Stimulated activated effector memory CD8-positive, alpha-beta T cell treated with anti-CD3 and anti-CD28 coated beads, Interleukin-12 subunit alpha, Interleukin-12 subunit beta, amount 100 ng/mL, for 72 hours (primary cell): ENCODE measurements around the gene NSD2.
"Not testable (repeated sequence)": the region's sequence is repeated elsewhere in the genome, so short reads cannot be mapped to it uniquely, and the experiment has no call there.

Experiments
- ATAC-seq: fragments of 150-1000 bp; cut with Tn5 transposase; 2 replicates; pipeline ENCODE4 v1.10.0; 2021
- DNase-seq, 2 donors: peaks; one replicate each; pipeline ENCODE4 v3.0.0; 2021 to 2022; ENCODE audit warnings: low spot score in 2 of 2
- H3K27ac Mint-ChIP-seq: one replicate; pipeline ENCODE4 v1.8.0; 2022; ENCODE audit warnings: mild to moderate bottlenecking, mixed read lengths
- H3K36me3 Mint-ChIP-seq: one replicate; pipeline ENCODE4 v1.8.0; 2022; ENCODE audit warnings: mild to moderate bottlenecking, mixed read lengths
- H3K4me1 Mint-ChIP-seq: one replicate; pipeline ENCODE4 v1.8.0; 2022; ENCODE audit warnings: mixed read lengths
- H3K4me3 Mint-ChIP-seq: one replicate; pipeline ENCODE4 v1.8.0; 2022; ENCODE audit warnings: mild to moderate bottlenecking, mixed read lengths
- H3K9me3 Mint-ChIP-seq: one replicate; pipeline ENCODE4 v1.8.0; 2022; ENCODE audit warnings: mixed read lengths

The NSD2 gene

GRCh38 chr4:2007804-2008670, 136.8 kb downstream of the NSD2 start:
- peak overlapping the region; percentile 84 for H3K4me3 Mint-ChIP-seq
- H3K9me3 Mint-ChIP-seq, result no peaks in the 10 kb centered on the region
- ATAC-seq (no peak), DNase-seq (no peak)
- peak overlapping the region; percentile 96 for H3K27ac Mint-ChIP-seq
- peaks cover 50% of the 10 kb centered on the region for H3K36me3 Mint-ChIP-seq
- peaks cover 37% of the 10 kb centered on the region for H3K4me1 Mint-ChIP-seq

GRCh38 chr4:2008671-2008920, 137.4 kb downstream of the NSD2 start:
- DNase-seq (no peak), ATAC-seq (no peak)
- Mint-ChIP-seq H3K4me1 (peaks cover 35% of the 10 kb centered on the region), H3K4me3 (peak overlapping the region; percentile 84), H3K9me3 (no peaks in the 10 kb centered on the region), H3K36me3 (peaks cover 44% of the 10 kb centered on the region), H3K27ac (peak overlapping the region; percentile 96)

GRCh38 chr4:2008921-2009650, 137.9 kb downstream of the NSD2 start, which contains the start of gene NELFA:
Gene NELFA (minus strand): TSS chr4:2008974. CDS start chr4:2008959, 15 bp downstream.
- Mint-ChIP-seq H3K4me3 (peak within 1 kb of the TSS; percentile 84), H3K9me3 (no peaks in the 10 kb centered on the region), H3K36me3 (peaks cover 39% of the 10 kb centered on the region), H3K4me1 (peaks cover 35% of the 10 kb centered on the region), H3K27ac (peak within 1 kb of the TSS; percentile 96)
- DNase-seq (peak; percentile 94 to 98), ATAC-seq (peak; percentile 90)

- ATAC-seq, result peak; percentile 33
- Mint-ChIP-seq H3K4me3 (peak overlapping the region; percentile 84), H3K9me3 (no peaks in the 10 kb centered on the region), H3K4me1 (peaks cover 35% of the 10 kb centered on the region), H3K36me3 (peaks cover 33% of the 10 kb centered on the region), H3K27ac (peak overlapping the region; percentile 96)
- DNase-seq, result peak in 1 of 2 donors; percentile 74
Measured at GRCh38 chr4:2009651-2010233, 138.5 kb downstream of the NSD2 start.

GRCh38 chr4:2011583-2011982, 140.4 kb downstream of the NSD2 start:
- DNase-seq, result no peak
- no peaks in the 10 kb centered on the region for H3K9me3 Mint-ChIP-seq
- H3K4me1 Mint-ChIP-seq, result peaks cover 24% of the 10 kb centered on the region
- peaks cover 15% of the 10 kb centered on the region for H3K36me3 Mint-ChIP-seq
- no peak for ATAC-seq
- no peak overlapping the region for H3K27ac Mint-ChIP-seq
- H3K4me3 Mint-ChIP-seq, result no peak overlapping the region

GRCh38 chr4:2015008-2015407, 143.8 kb downstream of the NSD2 start:
- no peak for ATAC-seq
- H3K27ac Mint-ChIP-seq, result no peak overlapping the region
- H3K4me3 Mint-ChIP-seq, result no peak overlapping the region
- H3K4me1 Mint-ChIP-seq, result peaks cover 9% of the 10 kb centered on the region
- no peak for DNase-seq
- no peaks in the 10 kb centered on the region for H3K9me3 Mint-ChIP-seq
- H3K36me3 Mint-ChIP-seq, result no peaks in the 10 kb centered on the region

GRCh38 chr4:2021358-2022018, 150.3 kb downstream of the NSD2 start:
- ATAC-seq, H3K4me1 Mint-ChIP-seq, H3K27ac Mint-ChIP-seq, DNase-seq, H3K9me3 Mint-ChIP-seq, H3K4me3 Mint-ChIP-seq, H3K36me3 Mint-ChIP-seq: not testable (repeated sequence)

GRCh38 chr4:2024683-2025082, 153.5 kb downstream of the NSD2 start:
- no peak for DNase-seq
- no peak for ATAC-seq
- Mint-ChIP-seq H3K36me3 (no peaks in the 10 kb centered on the region), H3K9me3 (peaks cover 2% of the 10 kb centered on the region), H3K27ac (no peak overlapping the region), H3K4me1 (no peaks in the 10 kb centered on the region), H3K4me3 (no peak overlapping the region)

- no peak overlapping the region for H3K4me3 Mint-ChIP-seq
- ATAC-seq (no peak), DNase-seq (no peak)
- peaks cover 2% of the 10 kb centered on the region for H3K9me3 Mint-ChIP-seq
- H3K27ac Mint-ChIP-seq, result no peak overlapping the region
- no peaks in the 10 kb centered on the region for H3K36me3 Mint-ChIP-seq
- H3K4me1 Mint-ChIP-seq, result no peaks in the 10 kb centered on the region
Measured at GRCh38 chr4:2025817-2026216, 154.6 kb downstream of the NSD2 start.

- H3K4me1 Mint-ChIP-seq, ATAC-seq, H3K9me3 Mint-ChIP-seq, DNase-seq, H3K4me3 Mint-ChIP-seq, H3K36me3 Mint-ChIP-seq, H3K27ac Mint-ChIP-seq: not testable (repeated sequence)
Measured at GRCh38 chr4:2027120-2027519, 155.9 kb downstream of the NSD2 start.

- DNase-seq, H3K27ac Mint-ChIP-seq, H3K4me3 Mint-ChIP-seq, H3K4me1 Mint-ChIP-seq, H3K36me3 Mint-ChIP-seq, H3K9me3 Mint-ChIP-seq, ATAC-seq: not testable (repeated sequence)
Measured at GRCh38 chr4:2031161-2031560, 160.0 kb downstream of the NSD2 start.
